DOHH2 (cell line): ENCODE measurements around the gene CDK17.

Source experiments
- H3F3A ChIP-seq: fragments of 200-600 bp; sonication (generic), shearing (Covaris generic); 2 replicates; pipeline ENCODE4 v1.6.0; 2016; ENCODE audit warnings: antibody characterized with exemption, mild to moderate bottlenecking; ENCODE audit not compliant: control insufficient read depth, insufficient read depth
- H3K27ac ChIP-seq: fragments of 200-600 bp; sonication (generic); 2 replicates; pipeline ENCODE4 v1.5.1; 2014; ENCODE audit warnings: low read depth, mild to moderate bottlenecking, low read length, moderate library complexity
- H3K27me3 ChIP-seq: fragments of 200-600 bp; sonication (generic); 2 replicates; pipeline ENCODE4 v1.6.1; 2014; ENCODE audit warnings: mild to moderate bottlenecking, low read length, mixed read lengths; ENCODE audit not compliant: control insufficient read depth
- H3K36me3 ChIP-seq: fragments of 200-600 bp; sonication (generic); 2 replicates; pipeline ENCODE4 v1.6.1; 2014; ENCODE audit warnings: mild to moderate bottlenecking, low read length, moderate library complexity, mixed read lengths; ENCODE audit not compliant: control insufficient read depth
- H3K4me1 ChIP-seq: fragments of 200-600 bp; sonication (generic); 2 replicates; pipeline ENCODE4 v1.6.1; 2014; ENCODE audit warnings: mild to moderate bottlenecking, low read length, mixed read lengths; ENCODE audit not compliant: control insufficient read depth
- H3K4me2 ChIP-seq: fragments of 200-600 bp; sonication (generic); 2 replicates; pipeline ENCODE4 v1.6.0; 2014; ENCODE audit warnings: mild to moderate bottlenecking, low read length, moderate library complexity
- H3K4me3 ChIP-seq: fragments of 200-600 bp; sonication (generic); 2 replicates; pipeline ENCODE4 v1.5.1; 2014; ENCODE audit warnings: mild to moderate bottlenecking, low read length, mixed read lengths
- H3K79me2 ChIP-seq: fragments of 200-600 bp; sonication (generic); 2 replicates; pipeline ENCODE4 v1.6.1; 2014; ENCODE audit warnings: mild to moderate bottlenecking, low read length, mixed read lengths; ENCODE audit not compliant: control insufficient read depth
- H3K9me2 ChIP-seq: fragments of 200-600 bp; sonication (generic); replicated peaks from 2 replicates; pipeline ENCODE4 v1.6.1; 2014; ENCODE audit warnings: mild to moderate bottlenecking, low read length, mixed read lengths; ENCODE audit not compliant: control insufficient read depth
- H3K9me3 ChIP-seq: fragments of 200-600 bp; sonication (generic); 2 replicates; pipeline ENCODE4 v1.6.1; 2014; ENCODE audit warnings: antibody characterized with exemption, low read length, mixed read lengths; ENCODE audit not compliant: control insufficient read depth, insufficient read depth
- H4K20me1 ChIP-seq: fragments of 200-600 bp; sonication (generic); 2 replicates; pipeline ENCODE4 v1.6.0; 2014; ENCODE audit warnings: low read depth, mild to moderate bottlenecking, antibody characterized with exemption, low read length, moderate library complexity; ENCODE audit not compliant: control insufficient read depth, insufficient read depth
- CTCF ChIP-seq: fragments of 200-600 bp; sonication (generic); IDR thresholded peaks from one replicate; pipeline ENCODE4 v1.5.1; 2014; ENCODE audit warnings: antibody characterized with exemption, mild to moderate bottlenecking, low read depth, low read length; ENCODE audit not compliant: poor library complexity, severe bottlenecking
- EZH2phosphoT487 ChIP-seq: fragments of 200-600 bp; sonication (generic); IDR thresholded peaks from 2 replicates; pipeline ENCODE4 v1.6.1; 2017; ENCODE audit warnings: borderline replicate concordance, mild to moderate bottlenecking, antibody characterized with exemption, low read length, moderate library complexity, mixed read lengths

The CDK17 gene

GRCh38 chr12:96236221-96236822 lies 163.9 kb downstream of the CDK17 start:
- H3K4me1 ChIP-seq: no peaks in the 10 kb centered on the region
- H3K9me2 ChIP-seq: no peaks in the 10 kb centered on the region
- no peak overlapping the region for H3K27ac ChIP-seq
- no peaks in the 10 kb centered on the region for H3K9me3 ChIP-seq
- peaks cover 11% of the 10 kb centered on the region; the same call in 1 of the 2 replicates for H3K79me2 ChIP-seq
- H3K27me3 ChIP-seq: no peaks in the 10 kb centered on the region
- TF ChIP-seq CTCF (no peak), EZH2phosphoT487 (no peak)
- H4K20me1 ChIP-seq: 0 out of 2 replicates have a peak, but pooled peaks cover 3% of the 10 kb centered on the region
- no peaks in the 10 kb centered on the region; the same call in 1 of the 2 replicates for H3K36me3 ChIP-seq
- no peaks in the 10 kb centered on the region for H3F3A ChIP-seq
- H3K4me2 ChIP-seq: no peak overlapping the region
- no peak overlapping the region for H3K4me3 ChIP-seq

DNA sequence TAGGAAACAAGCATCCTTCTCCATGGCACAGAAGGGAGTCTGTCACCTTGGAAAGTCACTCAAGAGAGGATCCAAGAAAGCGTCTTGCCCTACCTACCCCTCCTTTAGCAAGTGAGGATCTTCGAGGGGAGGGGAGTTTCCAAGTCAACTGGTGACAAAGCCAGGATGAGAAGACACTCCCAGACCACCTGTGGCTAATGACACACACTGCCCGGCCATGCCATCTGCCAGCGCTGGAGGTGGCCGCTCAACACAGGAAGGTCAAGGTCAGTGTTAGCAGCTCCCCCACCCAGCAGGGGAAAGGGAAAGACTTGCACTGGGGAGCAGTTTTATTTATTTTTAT lies 164.8 kb downstream of the CDK17 start:
- Histone ChIP-seq H3K9me3 (no peaks in the 10 kb centered on the region), H3K27ac (no peak overlapping the region), H3K4me1 (no peaks in the 10 kb centered on the region), H3K9me2 (no peaks in the 10 kb centered on the region), H3K79me2 (peaks cover 11% of the 10 kb centered on the region; the same call in 1 of the 2 replicates), H3K4me3 (no peak overlapping the region), H3K27me3 (no peaks in the 10 kb centered on the region), H3K36me3 (no peaks in the 10 kb centered on the region; the same call in 1 of the 2 replicates), H3F3A (no peaks in the 10 kb centered on the region), H4K20me1 (0 out of 2 replicates have a peak, but pooled peaks cover 3% of the 10 kb centered on the region), H3K4me2 (no peak overlapping the region)
- TF ChIP-seq EZH2phosphoT487 (no peak), CTCF (no peak)

DNA sequence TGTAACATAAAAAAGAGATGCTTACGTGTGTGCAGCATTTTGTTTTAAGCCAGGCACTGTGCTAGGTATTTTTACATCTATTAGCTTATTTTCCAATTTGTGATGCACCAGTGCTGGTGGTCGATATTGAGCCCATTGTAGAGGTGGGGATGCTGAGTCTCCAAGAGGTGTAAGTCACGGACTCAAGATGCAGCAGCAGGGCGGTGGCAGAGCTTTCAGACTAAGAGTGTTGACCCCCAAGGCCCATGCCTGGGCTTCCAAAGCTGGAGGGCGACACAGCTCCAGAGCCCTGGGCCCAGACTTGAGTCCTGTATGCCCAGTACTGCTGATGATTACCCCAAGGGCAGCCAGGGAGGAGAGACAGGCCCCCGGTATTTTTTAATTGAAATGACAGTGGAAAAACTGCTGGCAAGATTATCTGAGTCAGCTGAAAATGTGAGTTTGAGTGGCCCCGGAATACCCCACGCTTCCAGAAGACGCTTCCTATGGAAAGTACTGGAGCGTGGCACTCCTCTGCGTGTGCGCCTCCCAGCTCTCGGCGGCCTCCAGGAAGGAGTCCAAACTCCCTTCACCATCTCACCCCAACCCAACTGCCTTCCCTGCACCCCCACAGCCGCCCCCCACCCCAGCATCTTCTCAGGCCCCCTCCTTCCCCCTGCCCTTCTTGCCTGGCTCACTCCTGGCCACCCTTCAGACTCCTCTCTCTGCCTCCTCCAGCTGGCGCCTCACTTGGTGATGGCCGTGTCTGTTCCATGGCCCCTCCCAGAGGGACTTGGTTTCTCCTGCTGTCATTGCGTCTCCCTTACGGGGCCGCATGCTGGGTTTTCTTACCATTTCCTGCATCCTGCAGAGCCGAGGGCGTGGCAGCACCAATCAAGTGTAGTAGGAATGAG lies 165.4 kb downstream of the CDK17 start:
- Histone ChIP-seq H3K4me2 (no peak overlapping the region), H3K27me3 (no peaks in the 10 kb centered on the region), H4K20me1 (0 out of 2 replicates have a peak, but pooled peaks cover 3% of the 10 kb centered on the region), H3K9me3 (no peaks in the 10 kb centered on the region), H3K79me2 (peaks cover 11% of the 10 kb centered on the region; the same call in 1 of the 2 replicates), H3K9me2 (no peaks in the 10 kb centered on the region), H3K27ac (no peak overlapping the region), H3K4me1 (no peaks in the 10 kb centered on the region), H3K4me3 (no peak overlapping the region), H3K36me3 (no peaks in the 10 kb centered on the region; the same call in none of the 2 replicates), H3F3A (no peaks in the 10 kb centered on the region)
- TF ChIP-seq EZH2phosphoT487 (no peak), CTCF (no peak)
